Trophoblast cell (in vitro differentiated cells and primary cell): Measurements from ENCODE around the gene TNFRSF12A.

Experiments
- DNase-seq, 2 donors: peaks; one replicate each; pipeline ENCODE4 v3.0.0-alpha.2; 2016
- H2AFZ ChIP-seq: 2 replicates; pipeline ENCODE4 v1.6.1; 2013; ENCODE audit warnings: low read length, moderate library complexity, mild to moderate bottlenecking; ENCODE audit not compliant: insufficient read depth, poor library complexity
- H2AK5ac ChIP-seq: 2 replicates; pipeline ENCODE4 v1.6.1; 2013; ENCODE audit warnings: mild to moderate bottlenecking, low read length
- H2BK120ac ChIP-seq: 2 replicates; pipeline ENCODE4 v1.6.1; 2013; ENCODE audit warnings: low read length, mild to moderate bottlenecking, moderate library complexity; ENCODE audit not compliant: insufficient read depth, poor library complexity
- H2BK12ac ChIP-seq: 2 replicates; pipeline ENCODE4 v1.6.1; 2013; ENCODE audit warnings: mild to moderate bottlenecking, low read length, moderate library complexity
- H2BK5ac ChIP-seq: 2 replicates; pipeline ENCODE4 v1.6.1; 2013; ENCODE audit warnings: low read length, low read depth, moderate library complexity, mild to moderate bottlenecking; ENCODE audit not compliant: poor library complexity
- H3K14ac ChIP-seq: 2 replicates; pipeline ENCODE4 v1.6.1; 2013; ENCODE audit warnings: mild to moderate bottlenecking, low read length
- H3K18ac ChIP-seq: 2 replicates; pipeline ENCODE4 v1.6.1; 2013; ENCODE audit warnings: mild to moderate bottlenecking, low read length
- H3K23ac ChIP-seq: 2 replicates; pipeline ENCODE4 v1.6.1; 2013; ENCODE audit warnings: low read length
- H3K27ac ChIP-seq: 2 replicates; pipeline ENCODE4 v1.5.1; 2013; ENCODE audit warnings: low read depth, mild to moderate bottlenecking, inconsistent platforms, low read length, moderate library complexity
- H3K27me3 ChIP-seq: 2 replicates; pipeline ENCODE4 v1.6.1; 2013; ENCODE audit warnings: inconsistent platforms, mild to moderate bottlenecking, low read length, moderate library complexity; ENCODE audit not compliant: insufficient read depth
- H3K36me3 ChIP-seq, 2 experiments: 1 replicate in 1 of 2; 2 replicates in 1 of 2; pipeline ENCODE4 v1.6.1; 2013; ENCODE audit warnings: low read length in 2 of 2, mild to moderate bottlenecking in 2 of 2, moderate library complexity in 1 of 2; ENCODE audit not compliant: insufficient read depth in 2 of 2, control insufficient read depth in 1 of 2
- H3K4ac ChIP-seq: 2 replicates; pipeline ENCODE4 v1.6.1; 2013; ENCODE audit warnings: low read depth, mild to moderate bottlenecking, low read length, moderate library complexity
- H3K4me1 ChIP-seq, 2 experiments: 1 replicate in 1 of 2; 2 replicates in 1 of 2; pipeline ENCODE4 v1.6.1; 2013; ENCODE audit warnings: low read length in 2 of 2, mild to moderate bottlenecking in 2 of 2, moderate library complexity in 1 of 2; ENCODE audit not compliant: insufficient read depth in 2 of 2, control insufficient read depth in 1 of 2
- H3K4me2 ChIP-seq: 2 replicates; pipeline ENCODE4 v1.6.1; 2013; ENCODE audit warnings: inconsistent platforms, mild to moderate bottlenecking, low read length, moderate library complexity
- H3K4me3 ChIP-seq: 2 replicates; pipeline ENCODE4 v1.5.1; 2013; ENCODE audit warnings: mild to moderate bottlenecking, low read depth, low read length, inconsistent platforms
- H3K79me1 ChIP-seq: one replicate; pipeline ENCODE4 v1.6.1; 2013; ENCODE audit warnings: low read length
- H3K79me2 ChIP-seq: 2 replicates; pipeline ENCODE4 v1.6.1; 2013; ENCODE audit warnings: low read length, mild to moderate bottlenecking; ENCODE audit not compliant: control insufficient read depth, insufficient read depth, poor library complexity
- H3K9ac ChIP-seq: 2 replicates; pipeline ENCODE4 v1.6.1; 2013; ENCODE audit warnings: mild to moderate bottlenecking, low read length
- H3K9me3 ChIP-seq: 2 replicates; pipeline ENCODE4 v1.6.1; 2013; ENCODE audit warnings: low read depth, mild to moderate bottlenecking, control low read depth, inconsistent platforms, low read length; ENCODE audit not compliant: insufficient read depth
- H4K12ac ChIP-seq: 2 replicates; pipeline ENCODE4 v1.6.1; 2013; ENCODE audit warnings: low read depth, mild to moderate bottlenecking, low read length, moderate library complexity
- H4K8ac ChIP-seq: 2 replicates; pipeline ENCODE4 v1.6.1; 2013; ENCODE audit warnings: low read depth, mild to moderate bottlenecking, low read length, moderate library complexity
- H4K91ac ChIP-seq: one replicate; pipeline ENCODE4 v1.6.1; 2013; ENCODE audit warnings: low read depth, mild to moderate bottlenecking, low read length, moderate library complexity
- WGBS: extraction: QIAGEN DNeasy Blood & Tissue Kit; methylation state at CpG from one replicate; pipeline ENCODE4 v1.1.7; 2013; ENCODE audit warnings: missing lambda C conversion rate; ENCODE audit not compliant: insufficient read length, insufficient coverage; ENCODE audit errors: extremely low coverage; 5-methylcytosine and 5-hydroxymethylcytosine counted together

The TNFRSF12A gene

DNA sequence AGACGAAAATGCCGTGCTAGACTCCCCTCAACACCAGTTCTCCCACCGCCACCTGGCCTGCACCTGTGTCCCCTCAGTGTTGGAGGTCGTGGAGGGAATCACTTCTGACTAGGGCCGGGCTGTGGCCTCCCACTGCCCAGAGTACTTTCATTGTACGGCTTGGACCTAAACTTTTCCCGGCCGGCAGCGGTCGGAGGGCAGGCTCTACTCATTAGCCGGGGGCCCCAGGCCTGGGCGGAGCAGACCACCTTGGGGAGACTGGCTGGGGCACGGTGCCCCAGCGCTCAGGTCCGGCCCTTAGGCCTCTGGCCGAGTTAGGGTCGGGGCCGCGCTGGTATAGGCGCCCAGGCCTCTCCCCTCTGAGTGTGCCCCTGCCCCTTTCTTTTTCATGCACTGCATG is 2.8 kb upstream of the TNFRSF12A start:
- H2BK120ac ChIP-seq: peak overlapping the region; percentile 86
- H2BK12ac ChIP-seq: peak overlapping the region; percentile 42
- peaks cover 3% of the 10 kb centered on the region for H3K9me3 ChIP-seq
- H4K91ac ChIP-seq: peak overlapping the region; percentile 97
- H3K36me3 ChIP-seq: peaks cover 26 to 30% of the 10 kb centered on the region in 2 experiments
- peak overlapping the region; percentile 66 for H3K4me2 ChIP-seq
- H3K79me1 ChIP-seq: peaks cover 34% of the 10 kb centered on the region
- H3K27ac ChIP-seq: peak overlapping the region; percentile 87
- H2AK5ac ChIP-seq: peak overlapping the region; percentile 73
- H3K4ac ChIP-seq: peak overlapping the region; percentile 93
- peak overlapping the region; percentile 63 for H2BK5ac ChIP-seq
- H3K79me2 ChIP-seq: peaks cover 31% of the 10 kb centered on the region
- H3K23ac ChIP-seq: no peak overlapping the region
- peak overlapping the region; percentile 13 for H4K12ac ChIP-seq
- H3K4me1 ChIP-seq: peaks cover 28 to 41% of the 10 kb centered on the region in 2 experiments
- no peaks in the 10 kb centered on the region for H3K27me3 ChIP-seq
- H4K8ac ChIP-seq: peak overlapping the region; percentile 57
- H3K4me3 ChIP-seq: peak overlapping the region; percentile 98
- DNase-seq: no peak
- H3K9ac ChIP-seq: peak overlapping the region; percentile 73
- peak overlapping the region; percentile 85 for H3K14ac ChIP-seq
- H2AFZ ChIP-seq: no peak overlapping the region
- H3K18ac ChIP-seq: peak overlapping the region; percentile 92
- no CpG with 5 or more reads among the region's 20 CpGs for WGBS

DNA sequence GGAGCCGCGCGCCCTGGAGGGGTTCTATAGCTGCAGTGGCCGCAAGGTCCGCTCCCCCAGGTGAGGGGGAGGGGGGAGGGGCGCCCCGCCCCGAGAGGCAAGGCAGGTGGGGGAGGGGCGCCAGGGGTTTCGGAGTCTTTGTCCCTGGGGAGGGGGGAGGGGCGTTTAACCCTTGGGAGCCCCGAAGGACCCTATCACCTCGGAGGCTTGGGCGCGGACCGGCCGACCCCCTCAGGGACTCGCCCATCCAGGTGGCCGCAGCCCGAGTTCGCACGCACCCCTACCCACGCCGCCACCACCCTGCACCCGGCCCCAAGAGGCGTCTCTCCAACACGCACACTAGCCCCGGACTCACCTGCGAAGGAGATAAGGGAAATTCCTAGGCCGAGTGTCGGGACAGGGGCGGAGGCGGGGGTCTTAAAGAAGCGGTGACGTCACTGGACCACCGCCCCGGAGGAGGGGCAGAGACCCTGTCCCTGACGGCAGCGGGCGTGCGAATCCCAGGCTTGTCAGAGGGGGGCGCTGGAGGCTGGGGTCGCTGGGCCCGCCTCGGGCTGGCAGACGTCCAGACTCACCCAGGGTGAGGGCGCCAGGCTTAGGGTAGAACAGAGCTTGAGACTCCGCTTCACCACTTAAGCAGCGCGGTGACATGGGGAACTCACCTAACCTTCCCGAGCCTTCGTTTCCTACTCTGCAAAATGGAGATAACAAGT is 2.2 kb upstream of the TNFRSF12A start, which contains the start of gene CLDN6:
CLDN6 (minus strand) TSS at position 390 of the 713 bp plus-strand sequence. CDS start 2,162 bp downstream, outside the sequence.
- Histone ChIP-seq H4K12ac (peak within 1 kb of the TSS; percentile 89), H3K14ac (peak within 1 kb of the TSS; percentile 97), H2BK12ac (peak within 1 kb of the TSS; percentile 42), H3K4me3 (peak within 1 kb of the TSS; percentile 98), H3K4ac (peak within 1 kb of the TSS; percentile 98), H3K27ac (peak within 1 kb of the TSS; percentile 87), H4K8ac (peak within 1 kb of the TSS; percentile 90), H3K36me3 (peaks cover 31 to 36% of the 10 kb centered on the region in 2 experiments), H3K9ac (peak within 1 kb of the TSS; percentile 87), H3K4me1 (peaks cover 28 to 40% of the 10 kb centered on the region in 2 experiments), H3K27me3 (no peaks in the 10 kb centered on the region), H2AFZ (peak within 1 kb of the TSS; percentile 61), H3K79me2 (peaks cover 36% of the 10 kb centered on the region), H2AK5ac (peak within 1 kb of the TSS; percentile 98), H3K4me2 (peak within 1 kb of the TSS; percentile 66), H3K79me1 (peaks cover 38% of the 10 kb centered on the region), H2BK5ac (peak within 1 kb of the TSS; percentile 99), H3K18ac (peak within 1 kb of the TSS; percentile 99), H4K91ac (peak within 1 kb of the TSS; percentile 97), H2BK120ac (peak within 1 kb of the TSS; percentile 98), H3K23ac (no peak within 1 kb of the TSS), H3K9me3 (peaks cover 3% of the 10 kb centered on the region)
- WGBS: no CpG with 5 or more reads among the region's 52 CpGs
- peak in 1 of 2 donors; percentile 20 for DNase-seq

- Histone ChIP-seq H2BK12ac (peak overlapping the region; percentile 85), H3K27ac (no peak overlapping the region), H3K4me3 (peak overlapping the region; percentile 52), H3K23ac (no peak overlapping the region), H3K79me1 (peaks cover 48% of the 10 kb centered on the region), H3K4ac (peak overlapping the region; percentile 82), H3K9ac (peak overlapping the region; percentile 71), H3K27me3 (no peaks in the 10 kb centered on the region), H4K12ac (no peak overlapping the region), H3K36me3 (peaks cover 25 to 29% of the 10 kb centered on the region in 2 experiments), H2BK5ac (peak overlapping the region; percentile 29), H3K14ac (no peak overlapping the region), H2AFZ (peak overlapping the region; percentile 47), H2AK5ac (peak overlapping the region; percentile 49), H4K91ac (peak overlapping the region; percentile 39), H3K4me2 (peak overlapping the region; percentile 84), H3K9me3 (peaks cover 3% of the 10 kb centered on the region), H3K4me1 (peaks cover 18 to 29% of the 10 kb centered on the region in 2 experiments), H4K8ac (peak overlapping the region; percentile 61), H3K79me2 (peaks cover 42% of the 10 kb centered on the region), H2BK120ac (peak overlapping the region; percentile 35), H3K18ac (no peak overlapping the region)
- no peak for DNase-seq
- WGBS: no CpG with 5 or more reads among the region's 40 CpGs
Observed at GRCh38 chr16:3019594-3020246, 448 bp upstream of the TNFRSF12A start.

GRCh38 chr16:3020604-3021448 is 658 bp downstream of the TNFRSF12A start:
- Histone ChIP-seq H2BK120ac (peak overlapping the region; percentile 93), H3K27ac (peak overlapping the region; percentile 100), H2AFZ (peak overlapping the region; percentile 59), H3K79me1 (peaks cover 48% of the 10 kb centered on the region), H2BK12ac (no peak overlapping the region), H3K4me2 (peak overlapping the region; percentile 80), H4K91ac (peak overlapping the region; percentile 98), H3K4me3 (peak overlapping the region; percentile 92), H3K9ac (peak overlapping the region; percentile 99), H3K4me1 (peaks cover 17 to 24% of the 10 kb centered on the region in 2 experiments), H2BK5ac (peak overlapping the region; percentile 99), H3K79me2 (peaks cover 41% of the 10 kb centered on the region), H4K12ac (peak overlapping the region; percentile 63), H3K36me3 (peaks cover 18 to 24% of the 10 kb centered on the region in 2 experiments), H2AK5ac (peak overlapping the region; percentile 92), H3K14ac (peak overlapping the region; percentile 91), H3K27me3 (no peaks in the 10 kb centered on the region), H3K9me3 (peaks cover under 1% of the 10 kb centered on the region), H4K8ac (peak overlapping the region; percentile 75), H3K4ac (peak overlapping the region; percentile 95), H3K18ac (peak overlapping the region; percentile 99), H3K23ac (no peak overlapping the region)
- DNase-seq: peak; percentile 64 to 68
- WGBS: no CpG with 5 or more reads among the region's 57 CpGs
